ENCODE results near the gene ALDOC. TPM values are rescaled to one million over a fixed set of nuclear protein-coding genes. Genes with fewer than 3 reads are reported as not detected.

Gene ALDOC
- total and polyA plus RNA-seq, 2 donors (not counting 1 experiment from before 2014, with no cell fraction given): 16.7 to 26.6 TPM

- no peak overlapping the region for H3K4me3 ChIP-seq (ENCODE audit: control extremely low read depth in 1 of 5, extremely low read depth in 1 of 5, insufficient read depth in 1 of 5, low read depth in 2 of 5, low read length in 4 of 5)
- Mint-ChIP-seq H3K27me3 (no peaks in the 10 kb centered on the region), H3K27ac (no peak overlapping the region), H3K4me1 (no peaks in the 10 kb centered on the region), H3K9me3 (ENCODE audit: insufficient read depth) (no peaks in the 10 kb centered on the region), H3K4me3 (no peak overlapping the region)
- no peaks in the 10 kb centered on the region for H4K20me1 ChIP-seq (ENCODE audit: control insufficient read depth, insufficient read depth, low read length, poor library complexity, severe bottlenecking)
- intact Hi-C loops (cut with micrococcal nuclease): no loop called here
- H3K4me2 ChIP-seq (replicated peaks; ENCODE audit: low read depth, low read length, poor library complexity, severe bottlenecking): no peak overlapping the region
- H2AFZ ChIP-seq (ENCODE audit: insufficient read depth, low read depth, low read length, poor library complexity, severe bottlenecking): no peak overlapping the region
- DNase-seq (no peak), ATAC-seq (ENCODE audit: low read depth) (no peak)
- ChIA-PET POLR2A (no interaction called here), CTCF (interaction anchor here (0.7 to 1.5 kb wide), 3 partner anchors 14 to 76 kb away, joined by 3 to 4 read pairs (median 3); no protein-coding TSS in a partner anchor)
- no peaks in the 10 kb centered on the region for H3K9me3 ChIP-seq (ENCODE audit: control extremely low read depth in 1 of 3, control insufficient read depth in 2 of 3, insufficient read depth in 1 of 3, low read length in 2 of 3)
- H3K27me3 ChIP-seq (replicated peaks in 1 of 4; ENCODE audit: control extremely low read depth in 1 of 4, control insufficient read depth in 3 of 4, insufficient read depth in 4 of 4, low read length in 3 of 4): no peaks in the 10 kb centered on the region
- no peak for TF ChIP-seq CTCF (IDR thresholded peaks at IDR 0.05)
- TF ChIP-seq EZH2 (IDR thresholded peaks at IDR 0.05; ENCODE audit: borderline replicate concordance, insufficient read depth, low read depth, low read length, poor library complexity, severe bottlenecking): no peak
- no peaks in the 10 kb centered on the region for H3K36me3 ChIP-seq (replicated peaks in 1 of 2; ENCODE audit: control extremely low read depth in 1 of 2, control insufficient read depth in 1 of 2, extremely low read depth in 1 of 2, insufficient read depth in 2 of 2, low read length in 1 of 2)
- no peaks in the 10 kb centered on the region for H3K79me2 ChIP-seq (ENCODE audit: control insufficient read depth, insufficient read depth, low read length)
- H3K27ac ChIP-seq (ENCODE audit: low read length in 2 of 2): no peak overlapping the region
- no peak overlapping the region for H3K9ac ChIP-seq (ENCODE audit: low read length)
- no peaks in the 10 kb centered on the region for H3K4me1 ChIP-seq (ENCODE audit: control insufficient read depth in 2 of 2, insufficient read depth in 2 of 2, low read length in 2 of 2)
- WGBS (ENCODE audit: insufficient coverage): 75% methylated on average over 9 of the region's 9 CpGs
These were observed 40.0 kb downstream of the ALDOC start for GRCh38 chr17:28536532-28537218.

- DNase-seq (no peak), ATAC-seq (ENCODE audit: low read depth) (no peak)
- H3K27ac Mint-ChIP-seq: no peak overlapping the region
- H4K20me1 ChIP-seq (ENCODE audit: control insufficient read depth, insufficient read depth, low read length, poor library complexity, severe bottlenecking): no peaks in the 10 kb centered on the region
- ChIA-PET CTCF (interaction anchor here (0.7 to 1.5 kb wide), 2 partner anchors 20 to 40 kb away, joined by 4 read pairs; no protein-coding TSS in a partner anchor), POLR2A (no interaction called here)
- no peaks in the 10 kb centered on the region for H3K4me1 ChIP-seq (ENCODE audit: control insufficient read depth in 2 of 2, insufficient read depth in 2 of 2, low read length in 2 of 2)
- no peaks in the 10 kb centered on the region for H3K36me3 ChIP-seq (replicated peaks in 1 of 2; ENCODE audit: control extremely low read depth in 1 of 2, control insufficient read depth in 1 of 2, extremely low read depth in 1 of 2, insufficient read depth in 2 of 2, low read length in 1 of 2)
- H3K27me3 Mint-ChIP-seq: peaks cover 3% of the 10 kb centered on the region
- no peak overlapping the region for H3K4me2 ChIP-seq (replicated peaks; ENCODE audit: low read depth, low read length, poor library complexity, severe bottlenecking)
- H3K9ac ChIP-seq (ENCODE audit: low read length): no peak overlapping the region
- H3K9me3 Mint-ChIP-seq (ENCODE audit: insufficient read depth): no peaks in the 10 kb centered on the region
- no peak overlapping the region for H3K27ac ChIP-seq (ENCODE audit: low read length in 2 of 2)
- H3K27me3 ChIP-seq (replicated peaks in 1 of 4; ENCODE audit: control extremely low read depth in 1 of 4, control insufficient read depth in 3 of 4, insufficient read depth in 4 of 4, low read length in 3 of 4): peaks cover 0 to 2% (median 0%) of the 10 kb centered on the region in 4 experiments
- TF ChIP-seq EZH2 (IDR thresholded peaks at IDR 0.05; ENCODE audit: borderline replicate concordance, insufficient read depth, low read depth, low read length, poor library complexity, severe bottlenecking): no peak
- TF ChIP-seq CTCF (IDR thresholded peaks at IDR 0.05): no peak
- H3K4me3 ChIP-seq (ENCODE audit: control extremely low read depth in 1 of 5, extremely low read depth in 1 of 5, insufficient read depth in 1 of 5, low read depth in 2 of 5, low read length in 4 of 5): no peak overlapping the region
- H3K79me2 ChIP-seq (ENCODE audit: control insufficient read depth, insufficient read depth, low read length): no peaks in the 10 kb centered on the region
- no peak overlapping the region for H2AFZ ChIP-seq (ENCODE audit: insufficient read depth, low read depth, low read length, poor library complexity, severe bottlenecking)
- 94% methylated on average over 10 of the region's 11 CpGs for WGBS (ENCODE audit: insufficient coverage)
- intact Hi-C loops (cut with micrococcal nuclease): no loop called here
- H3K4me1 Mint-ChIP-seq: no peaks in the 10 kb centered on the region
- H3K4me3 Mint-ChIP-seq: no peak overlapping the region
- H3K9me3 ChIP-seq (ENCODE audit: control extremely low read depth in 1 of 3, control insufficient read depth in 2 of 3, insufficient read depth in 1 of 3, low read length in 2 of 3): no peaks in the 10 kb centered on the region
These were observed 41.8 kb downstream of the ALDOC start for GRCh38 chr17:28534740-28535375.

Data from B cell (primary cell).